HG03280 (cell line): ENCODE results near the gene RAB30.

ENCODE experiments used
- ATAC-seq: cut with Tn5 transposase; IDR thresholded peaks from one replicate; pipeline ENCODE4 v1.9.1; 2021; ENCODE audit warnings: mild to moderate bottlenecking, moderate library complexity; ENCODE audit not compliant: unreplicated experiment

The RAB30 gene

GRCh38 chr11:83041126-83041525 is 30.6 kb downstream of the RAB30 start:
- no peak for ATAC-seq

- ATAC-seq = no peak
Observed at GRCh38 chr11:83039566-83039965, 32.1 kb downstream of the RAB30 start.

- no peak for ATAC-seq
Observed at GRCh38 chr11:83037877-83038276, 33.8 kb downstream of the RAB30 start.

GRCh38 chr11:83036701-83037100 is 35.0 kb downstream of the RAB30 start:
- no peak for ATAC-seq

- ATAC-seq = no peak
Observed at GRCh38 chr11:83035070-83035854, 36.4 kb downstream of the RAB30 start.

GRCh38 chr11:83034673-83035014 is 37.1 kb downstream of the RAB30 start:
- no peak for ATAC-seq

GRCh38 chr11:83033972-83034672 is 37.6 kb downstream of the RAB30 start:
- ATAC-seq = no peak

- no peak for ATAC-seq
Observed at GRCh38 chr11:83033371-83033770, 38.3 kb downstream of the RAB30 start.

- no peak for ATAC-seq
Observed at GRCh38 chr11:83031127-83031526, 40.6 kb downstream of the RAB30 start.

GRCh38 chr11:83027794-83028193 is 43.9 kb downstream of the RAB30 start:
- no peak for ATAC-seq

GRCh38 chr11:83027289-83027688 is 44.4 kb downstream of the RAB30 start:
- ATAC-seq = no peak

GRCh38 chr11:83026229-83026628 is 45.5 kb downstream of the RAB30 start:
- ATAC-seq = no peak

- ATAC-seq = no peak
Observed at GRCh38 chr11:83025267-83025704, 46.4 kb downstream of the RAB30 start.

GRCh38 chr11:83024270-83024854 is 47.3 kb downstream of the RAB30 start:
- no peak for ATAC-seq

- ATAC-seq = no peak
Observed at GRCh38 chr11:83023410-83023809, 48.3 kb downstream of the RAB30 start.

- no peak for ATAC-seq
Observed at GRCh38 chr11:83021780-83022125, 49.9 kb downstream of the RAB30 start.

- ATAC-seq = no peak
Observed at GRCh38 chr11:83020942-83021779, 50.5 kb downstream of the RAB30 start.

- ATAC-seq = no peak
Observed at GRCh38 chr11:83019888-83020579, 51.7 kb downstream of the RAB30 start.

- ATAC-seq = no peak
Observed at GRCh38 chr11:83014951-83015350, 56.7 kb downstream of the RAB30 start.

GRCh38 chr11:83012168-83013067 is 59.3 kb downstream of the RAB30 start:
- no peak for ATAC-seq
